ENCODE measurements around the gene PRKCB. TPM values are rescaled to one million over a fixed set of nuclear protein-coding genes. Genes with fewer than 3 reads are reported as not detected.

The PRKCB gene
- total and polyA plus RNA-seq, 2 of the 8 experiments (the other 6 are each of a cell fraction or from before 2014, with no cell fraction given): 7.1 to 12.1 TPM

- TF ChIP-seq NRF1 (IDR thresholded peaks at IDR 0.05; ENCODE audit: low read depth, low read length) (no peak), SRF (IDR thresholded peaks at IDR 0.05; ENCODE audit: low read depth, low read length) (no peak), SUZ12 (IDR thresholded peaks at IDR 0.05; ENCODE audit: low read length) (no peak), POLR2A (IDR thresholded peaks at IDR 0.05; ENCODE audit: control extremely low read depth in 1 of 2, low read depth in 2 of 2, low read length in 2 of 2) (no peak)
Observed at GRCh38 chr16:23952971-23953300, 117.2 kb downstream of the PRKCB start (continued).
